GM21367 (cell line): ENCODE data around the gene DRD3.

ENCODE experiments used
- ATAC-seq: cut with Tn5 transposase; IDR thresholded peaks from one replicate; pipeline ENCODE4 v1.9.1; 2021; ENCODE audit not compliant: unreplicated experiment

Gene DRD3

GRCh38 chr3:114079761-114080160 lies 99.1 kb downstream of the DRD3 start:
- no peak for ATAC-seq

- ATAC-seq, result no peak
Measured at GRCh38 chr3:114078126-114078525, 100.7 kb downstream of the DRD3 start.
